Activated CD4-positive, alpha-beta T cell treated with anti-CD3 and anti-CD28 coated beads, Interleukin-2, Interleukin-4, amounts not matched to agents 100 ng/mL and 50 ng/mL, durations not matched to agents 16 hours and 8 hours (primary cell): ENCODE data around the gene MCRIP2.
A peak's percentile ranks its signal among the peaks of the same experiment; 100 is the strongest.

Experiments
- DNase-seq: peaks from one replicate; pipeline ENCODE4 v3.0.0-alpha.2; 2020; ENCODE audit warnings: low spot score

The MCRIP2 gene

GRCh38 chr16:648071-648780 is 6.6 kb downstream of the MCRIP2 start:
- DNase-seq = peak; percentile 62

- peak; percentile 95 for DNase-seq
These were observed 7.4 kb downstream of the MCRIP2 start, which contains the start of gene WDR90 for GRCh38 chr16:648781-649589. WDR90 (plus strand) TSS chr16:649365; CDS start chr16:649417, 52 bp downstream.

GRCh38 chr16:649631-650030 is 8.0 kb downstream of the MCRIP2 start:
- no peak for DNase-seq

GRCh38 chr16:651844-652243 is 10.2 kb downstream of the MCRIP2 start:
- DNase-seq = no peak

- DNase-seq = no peak
These were observed 11.1 kb downstream of the MCRIP2 start for GRCh38 chr16:652454-653305.

GRCh38 chr16:654034-654433 is 12.4 kb downstream of the MCRIP2 start:
- no peak for DNase-seq

- no peak for DNase-seq
These were observed 15.9 kb downstream of the MCRIP2 start for GRCh38 chr16:657487-657886.

- DNase-seq = no peak
These were observed 17.3 kb downstream of the MCRIP2 start for GRCh38 chr16:658679-659571.

- DNase-seq = no peak
These were observed 18.0 kb downstream of the MCRIP2 start for GRCh38 chr16:659618-660017.

- no peak for DNase-seq
These were observed 18.5 kb downstream of the MCRIP2 start for GRCh38 chr16:660132-660458.

GRCh38 chr16:660459-661183 is 19.0 kb downstream of the MCRIP2 start:
- peak; percentile 67 for DNase-seq

- no peak for DNase-seq
These were observed 19.7 kb downstream of the MCRIP2 start for GRCh38 chr16:661184-661821.

GRCh38 chr16:662095-662494 is 20.5 kb downstream of the MCRIP2 start:
- DNase-seq = no peak

GRCh38 chr16:662597-662996 is 21.0 kb downstream of the MCRIP2 start:
- DNase-seq = no peak

- no peak for DNase-seq
These were observed 24.9 kb downstream of the MCRIP2 start for GRCh38 chr16:666572-666971.

GRCh38 chr16:667113-667779 is 25.6 kb downstream of the MCRIP2 start:
- DNase-seq = no peak

- peak; percentile 94 for DNase-seq
These were observed 26.3 kb downstream of the MCRIP2 start, which contains the start of gene RHOT2 for GRCh38 chr16:667780-668518. RHOT2 (plus strand) TSS chr16:668132; CDS start chr16:668200, 68 bp downstream.

- no peak for DNase-seq
These were observed 27.0 kb downstream of the MCRIP2 start for GRCh38 chr16:668519-669171.
